C4-2B (cell line): ENCODE results near the gene TSPEAR.

Source experiments
- H3K27ac ChIP-seq: fragments of 450-650 bp; 2 replicates; pipeline ENCODE4 v1.5.1; 2017
- ZFX ChIP-seq: fragments of 450-650 bp; IDR thresholded peaks from 2 replicates; pipeline ENCODE4 v1.6.1; 2017
- TF ChIP-seq, protein P1 (sequence below): fragments of 450-650 bp; conservative IDR thresholded peaks from 2 replicates; pipeline ENCODE4 v1.5.1; 2017; ENCODE audit warnings: mild to moderate bottlenecking

Gene TSPEAR

DNA sequence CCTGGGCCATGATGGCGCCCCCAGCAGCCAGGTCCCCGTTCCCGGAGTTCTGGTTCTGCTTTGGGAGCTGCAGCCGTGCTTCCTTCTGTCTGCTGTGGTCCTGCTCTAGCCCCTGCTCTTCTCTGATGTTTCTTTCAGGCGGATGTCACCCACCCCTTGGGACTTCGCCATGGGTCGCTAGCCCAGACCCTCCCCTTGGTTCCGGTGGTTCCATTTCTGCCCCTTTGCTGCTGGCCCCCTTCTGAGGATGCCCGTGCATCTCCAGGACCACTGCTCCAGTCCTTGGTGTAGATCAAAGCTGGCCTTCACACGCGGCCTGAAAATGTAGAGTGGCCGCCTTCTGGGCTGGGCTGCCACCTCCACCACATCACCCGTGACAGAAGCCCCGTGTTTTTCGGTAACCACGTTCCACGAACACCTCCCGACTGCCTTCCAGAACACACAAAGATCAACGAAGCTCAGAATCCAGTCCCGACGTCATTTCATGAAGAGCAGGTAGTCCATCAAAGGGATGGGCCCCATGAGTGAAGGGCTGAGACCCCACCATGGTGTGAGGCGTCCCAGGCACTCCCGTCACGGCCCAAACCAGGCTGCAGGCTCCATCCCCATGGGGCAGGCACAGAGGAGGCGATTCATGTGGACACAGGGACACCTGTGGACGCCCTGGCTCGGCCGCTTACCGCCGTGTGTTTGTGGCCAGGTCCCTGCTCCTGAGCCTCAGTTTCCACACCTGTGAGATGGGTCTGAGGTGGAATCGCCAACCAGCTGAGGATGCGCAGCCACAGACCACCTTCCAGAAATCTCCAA, 195.8 kb downstream of the TSPEAR start:
- H3K27ac ChIP-seq: no peak overlapping the region
- TF ChIP-seq, protein P1, sequence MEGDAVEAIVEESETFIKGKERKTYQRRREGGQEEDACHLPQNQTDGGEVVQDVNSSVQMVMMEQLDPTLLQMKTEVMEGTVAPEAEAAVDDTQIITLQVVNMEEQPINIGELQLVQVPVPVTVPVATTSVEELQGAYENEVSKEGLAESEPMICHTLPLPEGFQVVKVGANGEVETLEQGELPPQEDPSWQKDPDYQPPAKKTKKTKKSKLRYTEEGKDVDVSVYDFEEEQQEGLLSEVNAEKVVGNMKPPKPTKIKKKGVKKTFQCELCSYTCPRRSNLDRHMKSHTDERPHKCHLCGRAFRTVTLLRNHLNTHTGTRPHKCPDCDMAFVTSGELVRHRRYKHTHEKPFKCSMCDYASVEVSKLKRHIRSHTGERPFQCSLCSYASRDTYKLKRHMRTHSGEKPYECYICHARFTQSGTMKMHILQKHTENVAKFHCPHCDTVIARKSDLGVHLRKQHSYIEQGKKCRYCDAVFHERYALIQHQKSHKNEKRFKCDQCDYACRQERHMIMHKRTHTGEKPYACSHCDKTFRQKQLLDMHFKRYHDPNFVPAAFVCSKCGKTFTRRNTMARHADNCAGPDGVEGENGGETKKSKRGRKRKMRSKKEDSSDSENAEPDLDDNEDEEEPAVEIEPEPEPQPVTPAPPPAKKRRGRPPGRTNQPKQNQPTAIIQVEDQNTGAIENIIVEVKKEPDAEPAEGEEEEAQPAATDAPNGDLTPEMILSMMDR: no peak
- no peak for TF ChIP-seq ZFX

DNA sequence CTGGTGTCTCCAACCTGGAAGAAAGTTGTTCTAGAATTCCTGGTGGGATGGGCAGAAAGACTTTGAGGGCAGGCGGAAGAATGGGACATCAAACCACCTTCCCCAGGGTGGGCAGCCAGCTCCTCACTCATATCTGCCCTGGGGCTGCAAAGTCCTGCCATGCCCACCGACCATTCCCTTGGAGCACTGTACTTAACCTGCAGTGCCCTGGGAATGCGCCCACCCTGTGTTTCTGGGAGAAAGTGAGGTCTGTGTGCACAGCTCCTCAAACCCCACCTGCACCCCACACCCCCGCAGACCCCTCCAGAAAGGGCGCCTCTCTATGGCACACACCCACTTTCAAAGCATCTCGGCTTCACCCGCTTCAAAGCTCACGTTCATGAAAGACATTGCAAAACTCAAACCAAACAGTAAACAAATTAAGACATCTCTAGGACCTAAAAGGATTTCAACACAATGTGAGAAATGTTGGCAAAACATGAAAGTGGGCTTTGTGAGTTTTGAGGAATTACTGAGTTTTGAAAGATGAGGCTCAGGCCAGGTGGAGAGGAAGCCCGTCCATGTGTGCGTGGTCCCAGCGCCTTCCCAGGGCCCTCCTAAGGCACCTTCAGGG, 196.5 kb downstream of the TSPEAR start:
- H3K27ac ChIP-seq: no peak overlapping the region
- no peak for TF ChIP-seq ZFX
- TF ChIP-seq, protein P1: no peak

DNA sequence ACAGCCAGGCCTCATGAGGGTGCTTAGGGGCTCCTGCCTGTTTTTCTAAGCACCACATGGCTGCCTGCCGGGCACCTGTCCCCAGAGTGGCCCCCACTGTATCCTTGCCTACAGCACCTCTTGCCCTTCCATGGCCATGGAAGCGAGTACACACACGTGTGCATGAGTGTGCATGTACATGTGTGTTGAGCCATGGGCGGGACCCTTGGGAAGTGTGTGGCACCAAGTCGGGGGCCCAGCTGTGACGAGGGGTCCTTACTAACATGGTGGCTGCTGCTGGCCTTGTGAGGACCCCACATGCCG, 197.2 kb downstream of the TSPEAR start:
- H3K27ac ChIP-seq: no peak overlapping the region
- TF ChIP-seq, protein P1: no peak
- no peak for TF ChIP-seq ZFX

DNA sequence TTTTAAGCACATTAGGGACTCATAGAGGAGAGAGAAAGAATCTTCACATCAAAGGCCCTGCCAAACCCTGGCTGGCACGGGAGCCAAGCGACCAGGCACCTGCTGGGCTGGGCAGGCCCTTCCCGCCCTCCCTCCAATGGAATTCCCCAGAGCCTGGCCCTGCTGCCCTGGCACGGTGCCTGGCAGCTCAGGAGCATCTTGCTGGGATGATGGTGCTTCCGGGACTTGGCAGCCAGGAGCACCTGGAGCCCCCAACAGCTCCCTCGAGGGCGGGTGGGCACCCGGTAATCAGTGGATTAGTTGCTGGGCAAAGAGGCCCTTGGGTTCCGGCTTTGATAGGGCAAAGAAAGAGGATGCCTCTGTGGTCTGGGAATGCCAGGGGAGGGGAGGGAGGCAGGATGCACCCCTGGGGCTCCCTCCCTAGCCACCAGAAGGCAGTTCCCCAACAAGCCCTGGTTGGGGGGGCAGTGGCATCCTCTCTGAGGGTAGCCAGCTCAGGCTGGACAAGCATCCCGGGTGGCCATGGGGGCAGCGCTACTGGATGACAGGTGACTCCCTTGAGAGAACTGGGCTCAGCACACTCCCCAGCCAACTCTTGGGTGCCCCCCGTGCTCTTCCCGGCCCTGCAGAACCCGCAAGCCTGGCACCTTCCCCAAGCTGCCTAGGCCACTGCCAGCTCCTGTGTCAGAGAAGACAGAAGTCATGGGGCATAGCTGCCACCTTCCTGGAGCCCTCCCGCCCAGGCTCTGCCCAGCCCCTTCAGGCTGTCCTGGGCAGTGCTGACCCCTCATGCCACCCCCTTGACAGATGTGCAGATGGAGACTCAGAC, 197.8 kb downstream of the TSPEAR start:
- TF ChIP-seq, protein P1: no peak
- no peak for TF ChIP-seq ZFX
- H3K27ac ChIP-seq: no peak overlapping the region

DNA sequence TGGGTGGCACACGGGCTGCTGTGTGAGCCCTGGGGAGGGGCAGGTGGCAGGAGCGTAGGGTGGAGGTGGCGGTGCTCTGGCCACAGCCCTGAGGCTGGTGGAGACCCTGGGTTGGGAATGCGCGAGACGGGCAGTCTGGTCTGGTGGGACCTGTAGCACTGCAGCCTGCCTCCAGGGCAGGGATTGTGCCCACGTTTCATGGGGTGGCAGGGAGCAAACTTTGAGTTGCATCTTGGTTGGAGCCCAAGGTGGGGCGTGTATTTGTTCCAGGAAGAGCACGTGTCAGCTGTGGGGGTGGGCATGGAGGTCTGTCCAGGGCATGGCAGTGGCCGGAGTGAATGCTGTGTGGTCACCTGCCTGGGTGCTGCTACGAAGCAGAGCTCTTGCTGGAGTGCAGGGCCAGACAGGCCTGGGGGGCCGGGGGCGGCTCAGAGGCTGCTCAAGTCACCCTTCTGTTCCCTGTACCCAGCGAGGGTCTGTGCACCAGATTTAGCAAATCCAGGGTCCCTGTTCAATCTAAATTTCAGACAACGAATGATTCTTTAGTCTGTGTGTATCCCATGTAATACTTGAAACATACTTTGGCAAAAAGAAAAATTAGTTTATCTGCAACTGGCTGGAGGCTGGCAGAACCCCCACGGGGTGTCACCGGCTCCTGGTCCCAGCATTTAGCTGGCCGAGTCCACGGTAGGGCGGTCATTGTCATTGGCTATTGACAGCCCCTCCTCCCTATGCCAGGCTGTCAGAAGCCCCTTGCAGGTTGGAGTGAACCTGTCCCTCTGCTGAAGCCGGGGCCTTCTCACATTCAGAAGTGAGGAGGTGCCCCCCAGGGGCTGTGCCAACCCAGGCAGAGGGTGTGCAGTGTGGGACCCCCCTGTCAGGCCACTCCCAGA, 198.6 kb downstream of the TSPEAR start:
- TF ChIP-seq, protein P1: no peak
- no peak for TF ChIP-seq ZFX
- no peak overlapping the region for H3K27ac ChIP-seq

DNA sequence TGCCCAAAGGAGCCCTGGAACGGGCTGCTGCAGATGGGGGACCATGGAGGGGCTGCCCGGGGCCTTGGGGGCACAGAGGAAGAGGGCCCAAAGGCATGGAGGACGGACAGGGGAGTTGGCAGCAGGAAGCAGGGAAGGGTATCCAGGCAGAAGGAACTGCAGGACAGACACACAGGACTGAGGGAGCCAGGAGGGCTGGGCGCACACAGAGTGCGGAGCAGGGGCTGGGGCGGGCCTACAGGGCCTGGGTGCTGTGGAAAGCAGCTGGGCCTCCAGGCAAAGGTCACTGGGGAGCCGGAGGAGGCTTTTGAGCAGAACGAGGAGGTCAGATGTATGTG, 199.5 kb downstream of the TSPEAR start:
- H3K27ac ChIP-seq: no peak overlapping the region
- TF ChIP-seq, protein P1: no peak
- no peak for TF ChIP-seq ZFX
